GM15510 (cell line): ENCODE data around the gene ZNF329.

Source experiments
- POLR2A ChIP-seq: IDR thresholded peaks from 3 replicates; pipeline ENCODE4 v1.6.1; 2011; ENCODE audit warnings: borderline replicate concordance; ENCODE audit not compliant: insufficient read length; ENCODE audit errors: extremely low read depth

ZNF329 gene

GRCh38 chr19:58150328-58150921, at the start of gene ZNF329:
ZNF329 (minus strand) TSS chr19:58150789; CDS start chr19:58129503, 21,286 bp downstream.
- peak; percentile 67 for TF ChIP-seq POLR2A

- no peak for TF ChIP-seq POLR2A
These were observed 46.5 kb upstream of the ZNF329 start for GRCh38 chr19:58196901-58197616.

GRCh38 chr19:58183817-58184215, 33.2 kb upstream of the ZNF329 start:
- no peak for TF ChIP-seq POLR2A

DNA sequence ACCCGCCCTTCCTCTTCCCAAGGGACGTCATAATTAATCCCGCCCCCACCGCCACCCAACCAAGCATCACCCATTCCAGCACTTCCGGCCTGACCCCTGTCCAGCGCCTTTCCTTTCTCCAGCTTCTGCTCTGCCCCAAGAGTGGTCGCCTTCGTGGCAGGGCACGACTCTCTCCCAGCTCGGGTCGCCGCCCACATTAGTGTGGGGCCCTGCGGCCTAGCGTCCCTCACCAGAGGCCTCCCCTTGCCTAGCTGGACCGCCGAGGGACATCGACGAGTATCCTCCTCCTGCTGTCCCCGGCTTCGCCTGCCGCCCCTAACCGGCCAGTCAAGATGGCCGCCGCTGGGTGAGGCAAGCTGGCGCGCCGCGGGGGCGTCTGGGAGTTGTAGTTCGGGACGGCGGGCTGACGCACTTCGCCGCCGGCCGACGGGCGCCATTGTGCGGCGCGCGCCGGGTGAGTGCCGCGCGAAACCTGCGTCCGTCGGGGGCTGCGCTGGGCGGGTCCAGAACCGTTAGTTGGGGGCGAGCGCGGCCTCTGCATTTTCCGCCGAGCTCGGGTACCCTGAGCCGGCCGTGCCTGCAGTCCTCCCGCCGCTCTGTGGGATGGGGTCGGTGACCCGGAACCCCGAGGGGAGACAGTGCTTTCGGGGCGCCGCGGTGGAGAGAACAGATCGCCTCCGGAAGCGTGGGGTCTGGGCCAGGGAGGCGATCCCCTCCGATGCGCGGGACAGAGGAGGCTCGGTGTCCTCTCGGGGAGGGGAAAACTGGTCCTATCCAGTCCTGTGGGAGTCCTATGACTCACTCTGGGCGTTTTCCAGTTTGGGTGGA, 32.6 kb upstream of the ZNF329 start, which contains the start of gene ZNF274:
Gene ZNF274, plus strand, starts transcription at position 73 of the 828 bp plus-strand sequence. CDS start 905 bp downstream, outside the sequence.
- peak; percentile 89 for TF ChIP-seq POLR2A

GRCh38 chr19:58182577-58182988, 32.0 kb upstream of the ZNF329 start:
- TF ChIP-seq POLR2A, result no peak

- no peak for TF ChIP-seq POLR2A
These were observed 31.4 kb upstream of the ZNF329 start for GRCh38 chr19:58181902-58182576.

DNA sequence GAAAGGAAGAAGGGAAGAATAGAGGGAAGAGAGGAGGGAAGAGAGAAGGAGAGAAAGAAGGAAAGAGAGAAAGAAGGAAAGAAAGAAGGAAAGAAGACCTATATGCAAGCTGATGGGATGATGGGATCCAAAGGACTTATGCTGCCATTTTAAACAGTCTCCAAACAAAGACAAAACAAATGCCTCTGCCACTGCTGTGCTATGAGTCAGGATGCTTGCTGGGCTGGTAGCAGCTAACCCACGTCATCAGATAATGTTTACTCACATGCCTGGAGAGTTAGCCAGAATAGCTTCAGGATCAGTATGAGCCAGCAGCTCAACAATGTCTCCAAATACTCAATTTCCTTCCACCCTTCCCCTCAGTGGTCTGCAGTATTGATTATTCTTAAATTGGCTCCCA, 20.3 kb upstream of the ZNF329 start:
- TF ChIP-seq POLR2A, result no peak

DNA sequence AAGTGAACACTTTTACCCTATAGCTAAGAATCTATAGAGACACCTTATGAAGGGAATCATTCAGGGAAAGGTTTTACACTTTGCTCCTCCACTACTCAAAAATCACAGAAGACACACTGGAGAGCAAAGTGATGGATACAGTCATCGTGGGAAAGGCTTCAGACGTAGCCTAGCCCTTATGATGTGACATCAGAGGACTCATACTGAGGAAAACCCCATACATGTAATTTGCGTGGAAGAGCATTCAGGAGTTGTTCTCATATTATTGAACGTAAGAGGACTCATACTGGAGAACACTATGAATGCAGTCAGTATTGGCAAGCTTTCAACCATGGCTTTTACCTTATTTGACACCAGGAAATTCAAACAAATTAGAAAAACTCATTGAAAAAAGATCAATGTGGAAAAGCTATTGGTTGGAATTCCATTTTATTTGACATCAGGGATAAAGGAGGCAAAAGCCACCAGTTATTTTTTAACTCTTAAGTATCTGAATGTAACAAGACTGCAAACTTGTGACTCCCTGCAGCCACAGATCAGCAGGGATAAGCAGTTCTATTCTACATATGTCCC, 16.2 kb upstream of the ZNF329 start:
- TF ChIP-seq POLR2A, result no peak

DNA sequence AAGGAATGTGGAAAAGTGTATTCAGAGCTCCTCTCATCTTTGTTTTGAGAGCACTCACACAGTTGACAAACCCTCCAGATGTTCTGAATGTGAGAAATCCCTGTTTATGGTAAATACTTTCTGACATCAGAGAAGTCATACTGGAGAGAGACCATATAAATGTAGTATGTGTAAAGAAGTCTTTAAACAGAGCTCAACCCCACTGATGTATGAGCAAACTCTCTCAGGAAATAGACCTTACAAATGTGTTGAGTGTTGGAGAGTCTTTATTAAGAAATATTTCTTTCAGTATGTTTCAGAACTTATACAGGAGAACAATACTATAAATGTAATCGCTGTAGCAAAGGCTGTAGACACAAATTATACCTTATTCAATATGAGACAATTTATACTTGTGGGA, 15.7 kb upstream of the ZNF329 start:
- no peak for TF ChIP-seq POLR2A

DNA sequence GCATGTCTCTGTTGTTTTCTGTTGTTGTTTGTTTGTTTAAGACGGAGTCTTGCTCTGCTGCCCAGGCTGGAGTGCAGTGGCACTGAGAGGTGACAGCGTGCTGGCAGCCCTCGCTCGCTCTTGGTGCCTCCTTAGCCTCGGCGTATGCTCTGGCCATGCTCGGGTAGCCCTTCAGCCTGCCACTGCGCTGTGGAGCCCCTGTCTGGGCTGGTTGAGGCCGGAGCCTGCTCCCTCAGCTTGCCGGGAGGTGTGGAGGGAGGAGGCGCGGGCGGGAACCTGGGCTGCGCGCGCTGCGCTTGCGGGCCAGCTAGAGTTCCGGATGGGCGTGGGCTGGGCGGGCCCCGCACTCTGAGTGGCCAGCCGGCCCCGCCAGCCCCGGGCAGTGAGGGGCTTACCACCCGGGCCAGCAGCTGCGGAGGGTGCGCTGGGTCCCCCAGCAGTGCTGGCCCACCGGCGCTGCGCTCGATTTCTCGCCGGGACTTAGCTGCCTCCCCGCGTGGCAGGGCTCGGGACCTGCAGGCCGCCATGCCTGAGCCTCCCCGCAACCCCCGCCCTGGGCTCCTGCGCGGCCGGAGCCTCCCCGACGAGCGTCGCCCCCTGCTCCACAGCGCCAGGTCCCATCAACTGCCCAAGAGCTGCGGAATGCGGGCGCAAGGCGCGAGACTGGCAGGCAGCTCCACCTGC, 6.6 kb upstream of the ZNF329 start:
- no peak for TF ChIP-seq POLR2A

DNA sequence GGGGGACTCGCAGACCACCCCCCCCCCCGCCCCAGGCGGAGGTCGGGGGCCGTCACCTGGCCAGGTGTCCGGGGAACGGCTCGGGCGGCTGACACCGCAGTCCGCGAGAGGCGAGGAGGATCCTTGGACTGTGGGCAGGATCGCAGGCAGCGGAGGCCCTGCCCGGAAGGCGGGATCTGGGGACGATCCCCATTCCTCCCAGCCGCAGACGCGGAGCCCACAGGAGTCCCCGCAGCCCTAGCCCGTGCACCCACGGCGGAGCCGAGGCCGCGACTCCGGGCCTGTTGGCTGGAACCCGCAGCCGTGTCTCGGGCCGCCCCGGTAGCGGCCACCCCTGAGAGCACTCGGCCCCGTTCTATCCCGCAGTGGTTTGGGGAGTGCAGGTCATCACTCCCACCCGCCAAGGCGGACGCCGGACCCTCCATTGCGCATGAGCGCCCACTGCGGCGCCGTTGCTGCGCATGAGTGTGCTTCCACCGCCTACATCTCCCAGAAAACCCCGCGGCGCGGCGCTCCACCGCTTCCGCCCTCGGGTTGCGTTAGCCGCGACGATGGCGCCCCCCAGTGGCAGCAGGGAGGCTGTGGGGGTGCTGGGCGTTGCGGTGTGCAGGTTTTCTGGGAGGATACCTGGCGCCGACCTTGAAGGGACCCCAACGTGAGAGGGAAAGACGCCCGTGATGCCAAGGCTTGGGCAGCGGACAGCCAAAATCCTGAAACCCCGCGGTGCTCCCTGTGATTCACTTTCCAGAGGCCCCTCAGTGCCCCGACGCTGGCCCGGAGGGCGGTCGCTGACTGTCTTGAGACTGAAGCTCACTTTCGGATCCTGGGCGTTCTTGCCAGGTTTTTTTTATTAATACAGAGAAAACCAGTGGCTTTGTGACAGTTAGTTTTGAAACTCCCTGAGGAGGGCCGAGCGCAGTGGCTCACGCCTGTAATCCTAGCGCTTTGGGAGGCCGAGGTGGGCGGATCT, 4.4 kb upstream of the ZNF329 start:
- peak; percentile 44 for TF ChIP-seq POLR2A

- no peak for TF ChIP-seq POLR2A
These were observed 3.7 kb upstream of the ZNF329 start for GRCh38 chr19:58154287-58154678.

DNA sequence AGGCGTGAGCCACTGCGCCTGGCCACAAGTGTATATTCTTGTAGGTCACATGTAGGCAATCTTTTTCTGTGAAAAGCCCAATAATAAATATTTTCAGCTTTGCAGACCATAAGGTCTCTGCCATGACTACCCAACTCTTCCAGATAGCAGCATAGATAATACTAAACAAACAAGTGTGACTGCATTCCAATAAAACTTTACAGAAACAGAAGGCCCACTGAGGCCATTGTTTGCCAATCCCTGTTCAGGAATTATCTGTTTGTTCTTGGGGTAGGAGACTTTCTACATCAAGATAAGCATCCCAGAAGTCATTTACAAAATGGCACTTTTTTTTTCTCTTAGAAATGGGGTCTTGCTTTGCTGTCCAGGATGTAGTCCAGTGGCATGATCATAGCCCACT, 2.8 kb upstream of the ZNF329 start:
- TF ChIP-seq POLR2A, result no peak
